ENCODE data around the gene CPNE1. TPM values are rescaled to one million over a fixed set of nuclear protein-coding genes. Genes with fewer than 3 reads are reported as not detected.
A peak's percentile ranks its signal among the peaks of the same experiment; 100 is the strongest.

Gene CPNE1
- total RNA-seq, 4 donors from 2014 or later, result 84.9 to 201 (median 127) TPM

GRCh38 chr20:35611482-35611881, 53.2 kb downstream of the CPNE1 start:
- Histone ChIP-seq H3K9me3 (no peaks in the 10 kb centered on the region), H3K4me1 (peaks cover 0 to 5% (median 4%) of the 10 kb centered on the region in 4 donors), H3K36me3 (no peaks in the 10 kb centered on the region), H3K27ac (peak overlapping the region in 2 of 4 donors; percentile 28 to 55), H3K27me3 (no peaks in the 10 kb centered on the region), H3K4me3 (no peak overlapping the region)
- DNase-seq, result peak in 2 of 3 donors; percentile 56 to 74
- TF ChIP-seq POLR2A (IDR thresholded peaks at IDR 0.05) (no peak), CTCF (IDR thresholded peaks at IDR 0.05) (no peak)

- TF ChIP-seq CTCF (IDR thresholded peaks at IDR 0.05) (no peak), POLR2A (IDR thresholded peaks at IDR 0.05) (no peak)
- H3K27me3 ChIP-seq, result no peaks in the 10 kb centered on the region
- H3K9me3 ChIP-seq, result no peaks in the 10 kb centered on the region
- peak overlapping the region in 1 of 4 donors; percentile 55 for H3K27ac ChIP-seq
- DNase-seq, result no peak
- peaks cover 0 to 5% (median 4%) of the 10 kb centered on the region in 4 donors for H3K4me1 ChIP-seq
- H3K36me3 ChIP-seq, result no peaks in the 10 kb centered on the region
- no peak overlapping the region for H3K4me3 ChIP-seq
Measured at GRCh38 chr20:35610833-35611427, 53.8 kb downstream of the CPNE1 start.

GRCh38 chr20:35607003-35607735, 57.5 kb downstream of the CPNE1 start:
- Histone ChIP-seq H3K4me3 (no peak overlapping the region), H3K27me3 (no peaks in the 10 kb centered on the region), H3K36me3 (no peaks in the 10 kb centered on the region), H3K9me3 (no peaks in the 10 kb centered on the region), H3K27ac (peak overlapping the region in 2 of 4 donors; percentile 1 to 25), H3K4me1 (peaks cover 0 to 5% (median 2%) of the 10 kb centered on the region in 4 donors)
- TF ChIP-seq CTCF (IDR thresholded peaks at IDR 0.05) (no peak), POLR2A (IDR thresholded peaks at IDR 0.05) (no peak)
- no peak for DNase-seq

- DNase-seq, result peak in 1 of 3 donors; percentile 32
Measured at GRCh38 chr20:35606127-35606526, 58.6 kb downstream of the CPNE1 start.

GRCh38 chr20:35604449-35604747, 60.3 kb downstream of the CPNE1 start:
- Histone ChIP-seq H3K27me3 (no peaks in the 10 kb centered on the region), H3K36me3 (no peaks in the 10 kb centered on the region), H3K9me3 (no peaks in the 10 kb centered on the region), H3K27ac (no peak overlapping the region), H3K4me1 (peaks cover 0 to 18% (median 15%) of the 10 kb centered on the region in 4 donors), H3K4me3 (no peak overlapping the region)
- DNase-seq, result peak in 2 of 3 donors; percentile 50 to 72
- TF ChIP-seq CTCF (IDR thresholded peaks at IDR 0.05) (peak in 5 of 6 experiments; percentile 14 to 31 (median 28)), POLR2A (IDR thresholded peaks at IDR 0.05) (no peak)

More at GRCh38 chr20:35606127-35606526, 58.6 kb downstream of the CPNE1 start:
- TF ChIP-seq CTCF (IDR thresholded peaks at IDR 0.05) (no peak), POLR2A (IDR thresholded peaks at IDR 0.05) (no peak)
- H3K4me3 ChIP-seq, result no peak overlapping the region
- H3K9me3 ChIP-seq, result no peaks in the 10 kb centered on the region
- no peaks in the 10 kb centered on the region for H3K27me3 ChIP-seq
- no peaks in the 10 kb centered on the region for H3K36me3 ChIP-seq
- peak overlapping the region in 1 of 4 donors; percentile 19 for H3K27ac ChIP-seq
- peaks cover 0 to 11% (median 8%) of the 10 kb centered on the region in 4 donors for H3K4me1 ChIP-seq

All from Peyer's patch (tissue), 4 donors.